ENCODE data around the gene DNAJC16. TPM values are rescaled to one million over a fixed set of nuclear protein-coding genes. Genes with fewer than 3 reads are reported as not detected.

DNAJC16 gene
- total and polyA plus RNA-seq, 9 of the 15 experiments (the other 6 are each of a cell fraction or from before 2014, with no cell fraction given) = 6.9 to 16.8 (median 12.8) TPM

DNA sequence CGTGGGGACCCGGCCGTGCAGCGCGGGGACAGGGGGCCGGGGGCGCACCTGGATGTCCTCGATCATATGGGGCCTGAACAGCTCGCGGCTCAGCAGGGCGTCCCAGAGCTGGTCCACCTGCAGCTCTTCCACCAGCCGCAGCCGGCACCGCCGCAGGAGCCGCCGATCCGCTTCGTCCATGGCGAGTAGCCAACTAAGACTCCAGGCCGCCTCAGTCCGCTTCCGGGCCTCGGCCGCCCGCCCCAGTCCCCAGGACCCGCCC, 2.7 kb upstream of the DNAJC16 start, which contains the start of gene CASP9:
Gene CASP9, minus strand, starts transcription at position 195 of the 262 bp plus-strand sequence. Its CDS starts 15 bp downstream, at position 180.
- Histone ChIP-seq H3K27me3 (ENCODE audit: control insufficient read depth in 2 of 2, insufficient read depth in 2 of 2, low read length in 2 of 2) (no peaks in the 10 kb centered on the region), H4K20me1 (replicated peaks; ENCODE audit: control insufficient read depth, insufficient read depth, low read length) (no peaks in the 10 kb centered on the region), H3K4me1 (replicated peaks in 1 of 2; ENCODE audit: control insufficient read depth in 2 of 2, insufficient read depth in 2 of 2, low read length in 2 of 2) (peaks cover 15 to 36% of the 10 kb centered on the region in 2 experiments), H3K9me1 (ENCODE audit: control insufficient read depth, insufficient read depth, low read length) (no peaks in the 10 kb centered on the region), H3K36me3 (ENCODE audit: control insufficient read depth, insufficient read depth, low read length) (peaks cover 7% of the 10 kb centered on the region; the same call in 2 of the 3 replicates), H2AFZ (ENCODE audit: low read depth, low read length) (peak within 1 kb of the TSS; percentile 96), H3K9ac (ENCODE audit: insufficient read depth in 1 of 2, low read depth in 2 of 2, low read length in 2 of 2) (peak within 1 kb of the TSS; percentile 92 to 94), H3K4me3 (peak within 1 kb of the TSS; percentile 83), H3K27ac (ENCODE audit: extremely low read depth, low read depth, low read length) (peak within 1 kb of the TSS; percentile 96), H3K4me2 (ENCODE audit: insufficient read depth, low read length) (peak within 1 kb of the TSS; percentile 93), H3K9me3 (replicated peaks; ENCODE audit: control insufficient read depth, insufficient read depth, low read depth, low read length) (no peaks in the 10 kb centered on the region), H3K79me2 (ENCODE audit: control insufficient read depth, insufficient read depth, low read length) (peaks cover 49% of the 10 kb centered on the region)
- 3% methylated on average over 20 of the region's 27 CpGs for WGBS (ENCODE audit: insufficient coverage, low coverage, missing lambda C conversion rate)
- in situ Hi-C loops (cut with MboI) = no loop called here
- ATAC-seq = no peak
- no TSS peak for BruUV-seq (replicated peaks)
- intact Hi-C loops (cut with micrococcal nuclease) = loop anchor here (10.0 kb wide), 1 partner anchor 311 kb away; no protein-coding TSS in a partner anchor
- no peak for DNase-seq (ENCODE audit: extremely low read depth in 1 of 4, low spot score in 3 of 4)
- no peak for FAIRE-seq
- CTCF ChIA-PET (ENCODE audit: low intra/inter-chr PET ratio) = interaction anchor here (0.6 kb wide), 1 partner anchor 117 kb away, joined by 3 read pairs; no protein-coding TSS in a partner anchor
- POLR2A ChIA-PET = interaction anchor here (0.6 to 1.2 kb wide), 4 partner anchors 9 to 1901 kb away, joined by 3 to 4 read pairs (median 4); no protein-coding TSS in a partner anchor
- peak in 2 of 3 experiments; percentile 71 to 77 for TF ChIP-seq YY1 (IDR thresholded peaks at IDR 0.05; ENCODE audit: borderline replicate concordance in 1 of 3, control insufficient read depth in 1 of 3, extremely low read depth in 1 of 3, insufficient read depth in 3 of 3, insufficient read length in 1 of 3, insufficient replicate concordance in 2 of 3, low read depth in 1 of 3, low read length in 2 of 3)
- no peak for TF ChIP-seq ZNF79 (CRISPR knock-in tag; IDR thresholded peaks at IDR 0.05; ENCODE audit: low read depth)
- no peak for TF ChIP-seq NCOA1 (IDR thresholded peaks at IDR 0.05; ENCODE audit: low read depth)
- TF ChIP-seq, protein P1, sequence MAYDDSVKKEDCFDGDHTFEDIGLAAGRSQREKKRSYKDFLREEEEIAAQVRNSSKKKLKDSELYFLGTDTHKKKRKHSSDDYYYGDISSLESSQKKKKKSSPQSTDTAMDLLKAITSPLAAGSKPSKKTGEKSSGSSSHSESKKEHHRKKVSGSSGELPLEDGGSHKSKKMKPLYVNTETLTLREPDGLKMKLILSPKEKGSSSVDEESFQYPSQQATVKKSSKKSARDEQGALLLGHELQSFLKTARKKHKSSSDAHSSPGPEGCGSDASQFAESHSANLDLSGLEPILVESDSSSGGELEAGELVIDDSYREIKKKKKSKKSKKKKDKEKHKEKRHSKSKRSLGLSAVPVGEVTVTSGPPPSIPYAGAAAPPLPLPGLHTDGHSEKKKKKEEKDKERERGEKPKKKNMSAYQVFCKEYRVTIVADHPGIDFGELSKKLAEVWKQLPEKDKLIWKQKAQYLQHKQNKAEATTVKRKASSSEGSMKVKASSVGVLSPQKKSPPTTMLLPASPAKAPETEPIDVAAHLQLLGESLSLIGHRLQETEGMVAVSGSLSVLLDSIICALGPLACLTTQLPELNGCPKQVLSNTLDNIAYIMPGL (CRISPR knock-in tag; IDR thresholded peaks at IDR 0.05) = no peak
- TF ChIP-seq ZNF551 (CRISPR knock-in tag; IDR thresholded peaks at IDR 0.05) = no peak
- TF ChIP-seq POLR2B (IDR thresholded peaks at IDR 0.05; ENCODE audit: low read depth, partially characterized antibody) = peak; percentile 70
- peak; percentile 36; the same call in 1 of the 2 replicates for TF ChIP-seq HCFC1 (IDR thresholded peaks at IDR 0.05; ENCODE audit: low read depth, low read length)
- no peak for TF ChIP-seq ZNF274 (IDR thresholded peaks at IDR 0.05; ENCODE audit: borderline replicate concordance, low read depth, low read length)
- no peak for TF ChIP-seq HEY1 (CRISPR knock-in tag; IDR thresholded peaks at IDR 0.05; ENCODE audit: borderline replicate concordance)
- TF ChIP-seq ZNF57 (CRISPR knock-in tag; IDR thresholded peaks at IDR 0.05) = no peak
- TF ChIP-seq ZFP91 (CRISPR knock-in tag; IDR thresholded peaks at IDR 0.05) = no peak
- TF ChIP-seq MEIS2 (IDR thresholded peaks at IDR 0.05; ENCODE audit: partially characterized antibody) = no peak
- no peak for TF ChIP-seq PCBP1 (IDR thresholded peaks at IDR 0.05; ENCODE audit: low read depth, low read length, poor library complexity, severe bottlenecking)
- no peak for TF ChIP-seq ZNF778 (CRISPR knock-in tag; IDR thresholded peaks at IDR 0.05)
- peak; percentile 15; the same call in 1 of the 2 replicates for TF ChIP-seq NBN (IDR thresholded peaks at IDR 0.05; ENCODE audit: low read depth)
- TF ChIP-seq MYC (IDR thresholded peaks at IDR 0.05; ENCODE audit: low read depth, low read length) = 0 out of 2 replicates have a peak, but pooled peaks have one; percentile 10
- TF ChIP-seq MYC (CRISPR knock-in tag; IDR thresholded peaks at IDR 0.05; ENCODE audit: borderline replicate concordance, low read depth) = no peak
- TF ChIP-seq KDM4B (IDR thresholded peaks at IDR 0.05; ENCODE audit: borderline replicate concordance in 2 of 2, low read depth in 1 of 2) = no peak

Measured in K562 (cell line).